ENCODE measurements around the gene NCOR1. TPM values are rescaled to one million over a fixed set of nuclear protein-coding genes. Genes with fewer than 3 reads are reported as not detected.

Gene NCOR1
- total and polyA plus RNA-seq, 10 of the 15 experiments (the other 5 are each of a cell fraction or from before 2014, with no cell fraction given) = 34.5 to 135 (median 82.9) TPM

DNA sequence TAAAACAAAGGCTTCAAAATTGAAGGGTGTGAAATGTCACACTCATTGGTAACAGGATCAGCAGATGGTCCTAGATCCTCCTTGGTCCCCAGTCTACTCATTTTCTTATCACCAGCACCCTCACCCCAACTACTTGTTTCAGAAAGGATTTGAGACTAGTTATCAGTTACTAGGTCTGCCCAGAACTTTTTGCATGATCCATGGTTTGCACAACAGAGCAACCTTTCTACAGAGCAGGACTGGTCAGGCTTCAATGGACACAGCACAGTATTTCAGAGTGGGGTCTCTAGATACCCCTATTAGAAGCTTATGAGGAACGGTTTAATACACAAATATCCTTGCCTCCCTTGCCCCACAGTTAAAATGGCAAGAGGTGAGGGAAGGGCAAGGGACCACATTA, 190.1 kb downstream of the NCOR1 start:
- intact Hi-C loops (cut with micrococcal nuclease; ENCODE audit: unreplicated experiment) = no loop called here
- Histone ChIP-seq H2AFZ (ENCODE audit: control insufficient read depth, low read depth, low read length) (no peak overlapping the region), H3K9me3 (replicated peaks; ENCODE audit: control insufficient read depth, insufficient read depth, low read length) (no peaks in the 10 kb centered on the region), H3K36me3 (ENCODE audit: control insufficient read depth in 2 of 2, insufficient read depth in 2 of 2, low read length in 1 of 2) (peaks cover 6 to 16% of the 10 kb centered on the region in 2 experiments), H3K79me2 (ENCODE audit: control insufficient read depth, insufficient read depth, low read length) (no peaks in the 10 kb centered on the region), H3K4me3 (no peak overlapping the region), H3K4me2 (ENCODE audit: control insufficient read depth, insufficient read depth) (no peak overlapping the region), H4K20me1 (ENCODE audit: control insufficient read depth, insufficient read depth) (0 out of 2 replicates have a peak, but pooled peaks cover 2% of the 10 kb centered on the region), H3K27me3 (replicated peaks in 1 of 2; ENCODE audit: control insufficient read depth in 2 of 2, insufficient read depth in 2 of 2, low read length in 1 of 2) (no peaks in the 10 kb centered on the region), H3K9ac (ENCODE audit: control insufficient read depth, insufficient read depth, low read length) (no peak overlapping the region), H3K27ac (ENCODE audit: control insufficient read depth, insufficient read depth) (no peak overlapping the region), H3K4me1 (ENCODE audit: control insufficient read depth, insufficient read depth, low read length) (peaks cover 3% of the 10 kb centered on the region; the same call in 1 of the 2 replicates)
- POLR2A ChIA-PET = no interaction called here
- no peak for DNase-seq (ENCODE audit: low read depth, low spot score)
- in situ Hi-C loops (cut with MboI) = no loop called here
- FAIRE-seq = no peak
- 96% methylated on average over 1 of the region's 1 CpG for WGBS (ENCODE audit: insufficient coverage, insufficient replicate concordance, low lambda C conversion rate, missing lambda C conversion rate)
- no peak for ATAC-seq
- RAD21 ChIA-PET (ENCODE audit: unreplicated experiment) = no interaction called here
- CTCF ChIA-PET = no interaction called here
- BruUV-seq (replicated peaks) = no TSS peak
- TF ChIP-seq, protein P1, sequence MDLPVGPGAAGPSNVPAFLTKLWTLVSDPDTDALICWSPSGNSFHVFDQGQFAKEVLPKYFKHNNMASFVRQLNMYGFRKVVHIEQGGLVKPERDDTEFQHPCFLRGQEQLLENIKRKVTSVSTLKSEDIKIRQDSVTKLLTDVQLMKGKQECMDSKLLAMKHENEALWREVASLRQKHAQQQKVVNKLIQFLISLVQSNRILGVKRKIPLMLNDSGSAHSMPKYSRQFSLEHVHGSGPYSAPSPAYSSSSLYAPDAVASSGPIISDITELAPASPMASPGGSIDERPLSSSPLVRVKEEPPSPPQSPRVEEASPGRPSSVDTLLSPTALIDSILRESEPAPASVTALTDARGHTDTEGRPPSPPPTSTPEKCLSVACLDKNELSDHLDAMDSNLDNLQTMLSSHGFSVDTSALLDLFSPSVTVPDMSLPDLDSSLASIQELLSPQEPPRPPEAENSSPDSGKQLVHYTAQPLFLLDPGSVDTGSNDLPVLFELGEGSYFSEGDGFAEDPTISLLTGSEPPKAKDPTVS (IDR thresholded peaks at IDR 0.05; ENCODE audit: low read depth, low read length) = no peak
- TF ChIP-seq, protein P2, sequence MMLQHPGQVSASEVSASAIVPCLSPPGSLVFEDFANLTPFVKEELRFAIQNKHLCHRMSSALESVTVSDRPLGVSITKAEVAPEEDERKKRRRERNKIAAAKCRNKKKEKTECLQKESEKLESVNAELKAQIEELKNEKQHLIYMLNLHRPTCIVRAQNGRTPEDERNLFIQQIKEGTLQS (IDR thresholded peaks at IDR 0.05; ENCODE audit: borderline replicate concordance, extremely low read depth, low read depth, low read length) = no peak
- SMC1A ChIA-PET (ENCODE audit: uncharacterized antibody, unreplicated experiment) = interaction anchor here (0.7 to 1.4 kb wide), 3 partner anchors 18 to 104 kb away, joined by 3 to 5 read pairs (median 3); no protein-coding TSS in a partner anchor

- no peak overlapping the region for H2AFZ ChIP-seq (ENCODE audit: control insufficient read depth, low read depth, low read length)
- 83% methylated on average over 4 of the region's 4 CpGs for WGBS (ENCODE audit: insufficient coverage, insufficient replicate concordance, low lambda C conversion rate, missing lambda C conversion rate)
- no peaks in the 10 kb centered on the region for H3K9me3 ChIP-seq (replicated peaks; ENCODE audit: control insufficient read depth, insufficient read depth, low read length)
- ChIA-PET SMC1A (ENCODE audit: uncharacterized antibody, unreplicated experiment) (no interaction called here), POLR2A (no interaction called here), RAD21 (ENCODE audit: unreplicated experiment) (interaction anchor here (0.9 kb wide), 1 partner anchor 10 kb away, joined by 3 read pairs; no protein-coding TSS in a partner anchor), CTCF (no interaction called here)
- in situ Hi-C loops (cut with MboI) = no loop called here
- no peak for TF ChIP-seq ATF7 (IDR thresholded peaks at IDR 0.05; ENCODE audit: low read depth)
- 0 out of 2 replicates have a peak, but pooled peaks cover 2% of the 10 kb centered on the region for H4K20me1 ChIP-seq (ENCODE audit: control insufficient read depth, insufficient read depth)
- no peaks in the 10 kb centered on the region for H3K27me3 ChIP-seq (replicated peaks in 1 of 2; ENCODE audit: control insufficient read depth in 2 of 2, insufficient read depth in 2 of 2, low read length in 1 of 2)
- H3K4me1 ChIP-seq (ENCODE audit: control insufficient read depth, insufficient read depth, low read length) = peaks cover 3% of the 10 kb centered on the region; the same call in 1 of the 2 replicates
- no peak overlapping the region for H3K4me3 ChIP-seq
- ATAC-seq (no peak), DNase-seq (ENCODE audit: low read depth, low spot score) (no peak), FAIRE-seq (no peak)
- H3K4me2 ChIP-seq (ENCODE audit: control insufficient read depth, insufficient read depth) = no peak overlapping the region
- no peak overlapping the region for H3K27ac ChIP-seq (ENCODE audit: control insufficient read depth, insufficient read depth)
- intact Hi-C loops (cut with micrococcal nuclease; ENCODE audit: unreplicated experiment) = no loop called here
- BruUV-seq (replicated peaks) = no TSS peak
- H3K79me2 ChIP-seq (ENCODE audit: control insufficient read depth, insufficient read depth, low read length) = no peaks in the 10 kb centered on the region
- H3K36me3 ChIP-seq (ENCODE audit: control insufficient read depth in 2 of 2, insufficient read depth in 2 of 2, low read length in 1 of 2) = peaks cover 6 to 22% of the 10 kb centered on the region in 2 experiments
- no peak overlapping the region for H3K9ac ChIP-seq (ENCODE audit: control insufficient read depth, insufficient read depth, low read length)
These were observed 191.5 kb downstream of the NCOR1 start for GRCh38 chr17:16023881-16024280.

Measured in GM12878 (cell line).